ENCODE results near the gene RALB. TPM values are rescaled to one million over a fixed set of nuclear protein-coding genes. Genes with fewer than 3 reads are reported as not detected.

RALB gene
- total RNA-seq, 1 donor from 2014 or later = 25.4 TPM

DNA sequence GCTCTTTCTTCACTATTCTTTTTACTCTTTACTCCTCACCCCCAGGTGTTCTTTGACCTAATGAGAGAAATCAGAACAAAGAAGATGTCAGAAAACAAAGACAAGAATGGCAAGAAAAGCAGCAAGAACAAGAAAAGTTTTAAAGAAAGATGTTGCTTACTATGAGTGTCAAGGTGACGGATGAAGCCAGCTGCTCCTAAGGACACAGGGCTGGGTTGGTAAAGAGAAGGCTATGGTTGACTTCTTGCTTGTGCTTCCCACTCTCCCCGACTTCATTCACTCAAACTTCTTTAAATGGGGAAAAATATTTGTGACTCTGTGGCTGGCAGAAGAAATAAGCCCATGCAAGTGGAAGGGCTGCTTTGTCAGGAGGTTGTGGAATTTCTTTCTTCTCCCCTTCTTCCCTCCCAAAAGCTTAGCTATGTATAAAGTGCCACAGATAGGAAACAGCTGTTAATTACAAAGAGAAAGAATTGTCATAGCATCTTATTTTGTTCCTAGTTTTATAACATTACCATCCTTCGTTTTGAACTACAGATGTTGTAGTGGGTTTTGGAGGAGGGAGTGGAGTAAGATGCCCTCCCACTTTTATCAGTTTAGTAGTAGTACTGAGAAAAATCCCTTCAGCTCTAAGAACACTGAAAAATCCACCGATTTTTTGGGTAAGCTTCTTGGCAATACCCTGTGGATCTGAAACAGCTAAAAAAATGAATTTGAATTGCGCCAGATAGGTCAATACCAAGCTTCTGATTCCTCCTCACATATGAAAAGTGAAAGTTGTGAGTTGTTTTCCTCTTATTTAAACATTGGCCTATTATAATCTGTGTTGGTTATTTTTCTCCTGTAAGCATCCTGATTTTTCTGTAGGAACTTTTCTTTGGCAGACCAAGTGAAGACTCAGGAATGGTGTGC lies 40.7 kb downstream of the RALB start:
- no peak for DNase-seq (ENCODE audit: extremely low spot score, unreplicated experiment)
- H3K27me3 Mint-ChIP-seq (ENCODE audit: unreplicated experiment) = no peaks in the 10 kb centered on the region
- peaks cover 45% of the 10 kb centered on the region for H3K36me3 Mint-ChIP-seq (ENCODE audit: unreplicated experiment)
- no peaks in the 10 kb centered on the region for H3K9me3 Mint-ChIP-seq (ENCODE audit: unreplicated experiment)
- TF ChIP-seq, protein P1, sequence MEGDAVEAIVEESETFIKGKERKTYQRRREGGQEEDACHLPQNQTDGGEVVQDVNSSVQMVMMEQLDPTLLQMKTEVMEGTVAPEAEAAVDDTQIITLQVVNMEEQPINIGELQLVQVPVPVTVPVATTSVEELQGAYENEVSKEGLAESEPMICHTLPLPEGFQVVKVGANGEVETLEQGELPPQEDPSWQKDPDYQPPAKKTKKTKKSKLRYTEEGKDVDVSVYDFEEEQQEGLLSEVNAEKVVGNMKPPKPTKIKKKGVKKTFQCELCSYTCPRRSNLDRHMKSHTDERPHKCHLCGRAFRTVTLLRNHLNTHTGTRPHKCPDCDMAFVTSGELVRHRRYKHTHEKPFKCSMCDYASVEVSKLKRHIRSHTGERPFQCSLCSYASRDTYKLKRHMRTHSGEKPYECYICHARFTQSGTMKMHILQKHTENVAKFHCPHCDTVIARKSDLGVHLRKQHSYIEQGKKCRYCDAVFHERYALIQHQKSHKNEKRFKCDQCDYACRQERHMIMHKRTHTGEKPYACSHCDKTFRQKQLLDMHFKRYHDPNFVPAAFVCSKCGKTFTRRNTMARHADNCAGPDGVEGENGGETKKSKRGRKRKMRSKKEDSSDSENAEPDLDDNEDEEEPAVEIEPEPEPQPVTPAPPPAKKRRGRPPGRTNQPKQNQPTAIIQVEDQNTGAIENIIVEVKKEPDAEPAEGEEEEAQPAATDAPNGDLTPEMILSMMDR (IDR thresholded peaks at IDR 0.05) = no peak
- H3K4me1 Mint-ChIP-seq (ENCODE audit: unreplicated experiment) = peaks cover 12% of the 10 kb centered on the region
- H3K4me3 Mint-ChIP-seq (ENCODE audit: unreplicated experiment) = no peak overlapping the region
- no peak overlapping the region for H3K27ac Mint-ChIP-seq (ENCODE audit: unreplicated experiment)

DNA sequence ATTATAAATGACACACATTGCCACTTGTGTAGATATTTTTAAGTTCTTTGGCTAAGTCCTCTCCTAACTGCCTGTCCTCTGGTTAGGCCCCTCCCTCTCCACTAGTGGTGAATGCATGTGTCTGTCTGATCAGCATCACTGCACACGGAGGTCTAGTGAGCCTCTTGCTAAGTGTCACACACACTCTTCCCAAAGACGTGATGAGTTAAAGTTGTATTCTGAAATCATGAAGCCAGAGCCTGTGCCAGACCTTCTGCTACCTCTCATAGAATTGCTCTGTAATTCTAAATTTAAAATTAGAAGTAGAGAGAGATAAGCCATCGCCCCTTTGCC lies 41.3 kb downstream of the RALB start:
- no peak for DNase-seq (ENCODE audit: extremely low spot score, unreplicated experiment)
- no peak overlapping the region for H3K4me3 Mint-ChIP-seq (ENCODE audit: unreplicated experiment)
- no peak overlapping the region for H3K27ac Mint-ChIP-seq (ENCODE audit: unreplicated experiment)
- no peaks in the 10 kb centered on the region for H3K9me3 Mint-ChIP-seq (ENCODE audit: unreplicated experiment)
- H3K27me3 Mint-ChIP-seq (ENCODE audit: unreplicated experiment) = no peaks in the 10 kb centered on the region
- peaks cover 13% of the 10 kb centered on the region for H3K4me1 Mint-ChIP-seq (ENCODE audit: unreplicated experiment)
- peaks cover 48% of the 10 kb centered on the region for H3K36me3 Mint-ChIP-seq (ENCODE audit: unreplicated experiment)
- TF ChIP-seq, protein P1 (IDR thresholded peaks at IDR 0.05) = no peak

DNA sequence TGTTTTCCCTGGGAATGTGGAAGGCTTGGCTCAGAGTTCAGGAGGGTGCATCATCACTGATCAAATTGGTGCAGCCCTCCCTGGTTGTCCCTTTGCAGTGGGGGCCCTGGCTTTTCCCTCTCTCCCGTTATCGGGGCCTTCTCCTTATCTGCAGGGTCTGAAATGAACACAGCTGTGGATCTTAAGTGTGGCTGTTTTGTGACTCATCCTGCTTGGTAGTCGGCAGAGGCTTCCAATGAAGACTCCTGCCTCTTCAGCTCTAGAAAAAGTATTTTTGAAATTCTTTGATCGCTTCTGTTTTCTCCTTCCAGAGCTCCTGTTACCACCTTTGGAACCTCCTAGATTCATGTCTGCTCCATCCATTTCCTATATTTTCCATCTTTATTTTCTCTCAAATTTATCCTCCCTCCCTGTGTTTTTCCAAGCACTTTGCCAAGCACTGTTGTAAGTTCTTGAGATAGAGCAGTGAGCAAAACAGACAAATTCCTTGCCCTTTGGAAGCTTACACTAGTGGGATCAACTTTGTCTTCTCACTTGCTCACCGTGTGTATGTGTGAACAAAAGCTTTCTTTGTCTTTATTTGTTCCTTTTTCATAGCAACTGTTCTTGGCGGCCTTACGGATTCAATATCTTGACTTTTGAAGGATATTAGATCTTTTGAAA lies 45.7 kb downstream of the RALB start:
- DNase-seq (ENCODE audit: extremely low spot score, unreplicated experiment) = no peak
- peaks cover 4% of the 10 kb centered on the region for H3K4me1 Mint-ChIP-seq (ENCODE audit: unreplicated experiment)
- TF ChIP-seq, protein P1 (IDR thresholded peaks at IDR 0.05) = no peak
- H3K36me3 Mint-ChIP-seq (ENCODE audit: unreplicated experiment) = peaks cover 40% of the 10 kb centered on the region
- no peak overlapping the region for H3K27ac Mint-ChIP-seq (ENCODE audit: unreplicated experiment)
- H3K27me3 Mint-ChIP-seq (ENCODE audit: unreplicated experiment) = no peaks in the 10 kb centered on the region
- no peaks in the 10 kb centered on the region for H3K9me3 Mint-ChIP-seq (ENCODE audit: unreplicated experiment)
- no peak overlapping the region for H3K4me3 Mint-ChIP-seq (ENCODE audit: unreplicated experiment)

DNA sequence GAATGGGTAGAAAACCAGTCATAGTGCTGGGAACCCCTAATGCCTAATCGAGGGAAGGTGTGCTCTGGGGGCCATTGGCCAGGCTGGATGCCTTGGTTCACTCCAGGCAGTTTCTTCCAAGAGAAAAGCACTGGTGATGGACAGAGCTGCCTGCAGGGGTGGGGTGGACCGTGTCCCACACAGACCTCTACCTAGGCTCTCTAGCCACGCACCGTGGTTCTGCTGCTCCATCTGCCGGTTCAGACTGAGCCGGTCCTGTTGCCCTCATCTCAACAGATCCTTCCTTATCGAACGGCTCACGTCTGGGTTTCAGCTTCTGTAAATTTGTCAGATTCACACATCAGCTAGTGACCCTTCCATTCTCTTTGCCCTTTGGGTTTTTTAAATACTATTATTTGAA lies 46.4 kb downstream of the RALB start:
- no peak for DNase-seq (ENCODE audit: extremely low spot score, unreplicated experiment)
- TF ChIP-seq, protein P1 (IDR thresholded peaks at IDR 0.05) = no peak
- H3K9me3 Mint-ChIP-seq (ENCODE audit: unreplicated experiment) = no peaks in the 10 kb centered on the region
- peaks cover 37% of the 10 kb centered on the region for H3K36me3 Mint-ChIP-seq (ENCODE audit: unreplicated experiment)
- peaks cover 4% of the 10 kb centered on the region for H3K4me1 Mint-ChIP-seq (ENCODE audit: unreplicated experiment)
- no peak overlapping the region for H3K4me3 Mint-ChIP-seq (ENCODE audit: unreplicated experiment)
- H3K27ac Mint-ChIP-seq (ENCODE audit: unreplicated experiment) = no peak overlapping the region
- H3K27me3 Mint-ChIP-seq (ENCODE audit: unreplicated experiment) = no peaks in the 10 kb centered on the region

DNA sequence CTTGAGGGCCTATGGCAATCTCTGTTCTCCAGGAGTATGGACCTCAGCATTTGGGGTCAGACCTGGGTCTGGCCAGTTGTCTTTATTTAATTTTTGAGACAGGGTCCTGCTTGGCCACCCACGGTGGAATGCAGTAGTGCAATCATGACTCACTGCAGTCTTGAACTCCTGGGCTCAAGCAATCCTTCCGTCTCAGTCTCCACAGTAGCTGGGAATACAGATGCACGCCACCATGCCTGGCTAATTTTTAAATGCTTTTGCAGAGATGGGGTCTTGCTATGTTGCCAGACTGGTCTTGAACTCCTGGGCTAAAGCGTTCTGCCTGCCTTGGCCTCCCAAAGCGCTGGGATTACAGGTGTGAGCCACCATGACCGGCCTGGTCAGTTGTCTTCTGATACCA lies 46.9 kb downstream of the RALB start:
- no peaks in the 10 kb centered on the region for H3K27me3 Mint-ChIP-seq (ENCODE audit: unreplicated experiment)
- no peak overlapping the region for H3K4me3 Mint-ChIP-seq (ENCODE audit: unreplicated experiment)
- H3K4me1 Mint-ChIP-seq (ENCODE audit: unreplicated experiment) = peaks cover 4% of the 10 kb centered on the region
- TF ChIP-seq, protein P1 (IDR thresholded peaks at IDR 0.05) = no peak
- H3K27ac Mint-ChIP-seq (ENCODE audit: unreplicated experiment) = no peak overlapping the region
- H3K9me3 Mint-ChIP-seq (ENCODE audit: unreplicated experiment) = no peaks in the 10 kb centered on the region
- DNase-seq (ENCODE audit: extremely low spot score, unreplicated experiment) = no peak
- peaks cover 33% of the 10 kb centered on the region for H3K36me3 Mint-ChIP-seq (ENCODE audit: unreplicated experiment)
